Hepatocyte (in vitro differentiated cells): ENCODE results near the gene TNXB.
"Not testable (repeated sequence)": the region's sequence is repeated elsewhere in the genome, so short reads cannot be mapped to it uniquely, and the experiment has no call there.

Experiments
- EZH2 ChIP-seq: fragments of 200-600 bp; sonication (generic); IDR thresholded peaks from 2 replicates; pipeline ENCODE4 v1.6.1; 2016; ENCODE audit warnings: antibody characterized with exemption, mild to moderate bottlenecking, borderline replicate concordance
- TF ChIP-seq, protein P1 (sequence below): fragments of 200-600 bp; sonication (generic); IDR thresholded peaks from 2 replicates; pipeline ENCODE4 v1.5.1; 2016; ENCODE audit warnings: antibody characterized with exemption, mild to moderate bottlenecking; ENCODE audit not compliant: poor library complexity

DNA sequence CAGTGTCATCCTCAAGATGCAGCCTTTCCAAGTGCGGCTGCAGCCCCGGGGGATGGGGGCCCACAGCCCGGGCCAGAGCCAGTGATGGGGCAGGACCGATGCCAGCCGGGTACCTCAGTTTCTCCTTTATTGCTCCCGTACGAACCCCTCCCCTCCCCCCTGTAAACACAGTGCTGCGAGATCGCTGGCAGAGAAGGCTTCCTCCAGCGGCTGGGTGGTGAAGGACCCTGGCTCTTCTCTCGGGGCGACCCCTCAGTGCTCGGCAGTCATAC lies 68.2 kb downstream of the TNXB start:
- TF ChIP-seq, protein P1, sequence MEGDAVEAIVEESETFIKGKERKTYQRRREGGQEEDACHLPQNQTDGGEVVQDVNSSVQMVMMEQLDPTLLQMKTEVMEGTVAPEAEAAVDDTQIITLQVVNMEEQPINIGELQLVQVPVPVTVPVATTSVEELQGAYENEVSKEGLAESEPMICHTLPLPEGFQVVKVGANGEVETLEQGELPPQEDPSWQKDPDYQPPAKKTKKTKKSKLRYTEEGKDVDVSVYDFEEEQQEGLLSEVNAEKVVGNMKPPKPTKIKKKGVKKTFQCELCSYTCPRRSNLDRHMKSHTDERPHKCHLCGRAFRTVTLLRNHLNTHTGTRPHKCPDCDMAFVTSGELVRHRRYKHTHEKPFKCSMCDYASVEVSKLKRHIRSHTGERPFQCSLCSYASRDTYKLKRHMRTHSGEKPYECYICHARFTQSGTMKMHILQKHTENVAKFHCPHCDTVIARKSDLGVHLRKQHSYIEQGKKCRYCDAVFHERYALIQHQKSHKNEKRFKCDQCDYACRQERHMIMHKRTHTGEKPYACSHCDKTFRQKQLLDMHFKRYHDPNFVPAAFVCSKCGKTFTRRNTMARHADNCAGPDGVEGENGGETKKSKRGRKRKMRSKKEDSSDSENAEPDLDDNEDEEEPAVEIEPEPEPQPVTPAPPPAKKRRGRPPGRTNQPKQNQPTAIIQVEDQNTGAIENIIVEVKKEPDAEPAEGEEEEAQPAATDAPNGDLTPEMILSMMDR: not testable (repeated sequence)
- TF ChIP-seq EZH2: not testable (repeated sequence)
